CD4-positive, alpha-beta memory T cell (primary cell): Measurements from ENCODE around the gene NNT. TPM values are rescaled to one million over a fixed set of nuclear protein-coding genes. Genes with fewer than 3 reads are reported as not detected.
A peak's percentile ranks its signal among the peaks of the same experiment; 100 is the strongest.
"Not testable (repeated sequence)": the region's sequence is repeated elsewhere in the genome, so short reads cannot be mapped to it uniquely, and the experiment has no call there.

Experiments used
- CTCF ChIA-PET: fragments of 350-600 bp; sonication (Branson Sonifier 250); formaldehyde crosslinking; loops from one replicate; lab custom pipeline; 2021; ENCODE audit warnings: inconsistent platforms; ENCODE audit not compliant: partially characterized antibody; lab: Charles Lee
- POLR2A ChIA-PET: fragments of 350-600 bp; sonication (Branson Sonifier 250); formaldehyde crosslinking; loops from one replicate; lab custom pipeline; 2021; ENCODE audit not compliant: partially characterized antibody; lab: Charles Lee
- DNase-seq, 5 donors: peaks; one replicate each; pipeline versions ENCODE4 v3.0.0 to v3.0.0-alpha.2; 2020 to 2022; ENCODE audit warnings: mixed read lengths in 1 of 5
- H3K27ac ChIP-seq: one replicate; pipeline ENCODE4 v1.7.0; 2013; ENCODE audit warnings: low read depth, low read length
- H3K27me3 ChIP-seq: 2 replicates; pipeline ENCODE4 v1.7.0; 2013; ENCODE audit warnings: mild to moderate bottlenecking, low read length, moderate library complexity; ENCODE audit not compliant: insufficient read depth
- H3K36me3 ChIP-seq: 2 replicates; pipeline ENCODE4 v1.7.0; 2013; ENCODE audit warnings: mild to moderate bottlenecking, low read length, moderate library complexity; ENCODE audit not compliant: insufficient read depth
- H3K4me1 ChIP-seq: 2 replicates; pipeline ENCODE4 v1.7.0; 2013; ENCODE audit warnings: mild to moderate bottlenecking, low read length, moderate library complexity; ENCODE audit not compliant: insufficient read depth
- H3K4me3 ChIP-seq, 2 donors: one replicate each; pipeline ENCODE4 v1.7.0; 2013; ENCODE audit warnings: low read length in 2 of 2, mild to moderate bottlenecking in 1 of 2
- H3K9me3 ChIP-seq, 2 donors: one replicate each; pipeline ENCODE4 v1.7.0; 2013; ENCODE audit warnings: low read length in 2 of 2, control low read depth in 1 of 2; ENCODE audit not compliant: control insufficient read depth in 1 of 2
- H3K27ac Mint-ChIP-seq, 7 donors: one replicate each; pipeline ENCODE4 v1.8.0; 2020 to 2021; ENCODE audit warnings: mixed read lengths in 7 of 7, mild to moderate bottlenecking in 6 of 7, inconsistent platforms in 3 of 7, moderate library complexity in 3 of 7
- H3K27me3 Mint-ChIP-seq, 2 donors: one replicate each; pipeline ENCODE4 v1.8.0; 2020 to 2021; ENCODE audit warnings: mixed read lengths in 2 of 2
- H3K36me3 Mint-ChIP-seq, 2 donors: one replicate each; pipeline ENCODE4 v1.8.0; 2020 to 2021; ENCODE audit warnings: mixed read lengths in 2 of 2, inconsistent platforms in 1 of 2, mild to moderate bottlenecking in 1 of 2
- H3K4me1 Mint-ChIP-seq, 4 donors: one replicate each; pipeline ENCODE4 v1.8.0; 2020 to 2021; ENCODE audit warnings: mixed read lengths in 4 of 4, mild to moderate bottlenecking in 1 of 4
- H3K4me3 Mint-ChIP-seq, 8 donors: one replicate each; pipeline ENCODE4 v1.8.0; 2020 to 2021; ENCODE audit warnings: mixed read lengths in 8 of 8, mild to moderate bottlenecking in 7 of 8, moderate library complexity in 6 of 8, inconsistent platforms in 3 of 8
- H3K9me3 Mint-ChIP-seq, 8 donors: one replicate each; pipeline ENCODE4 v1.8.0; 2020 to 2021; ENCODE audit warnings: mixed read lengths in 8 of 8, mild to moderate bottlenecking in 5 of 8, inconsistent platforms in 3 of 8, moderate library complexity in 1 of 8
- intact Hi-C: fragments of 100-400 bp; cut with micrococcal nuclease; formaldehyde crosslinking; loops from one replicate; pipeline ENCODE4 v1.15.1; 2023
- polyA plus RNA-seq, 2 donors: library from polyadenylated mRNA; unstranded; fragments of 300-500 nt; fragmentation: Illumina TruSeq; gene quantifications; one replicate each; pipeline ENCODE4 v1.2.3, GENCODE V29; 2021
- total RNA-seq, 2 experiments: library from RNA; stranded (reverse); gene quantifications; one replicate each; pipeline ENCODE4 v1.2.3, GENCODE V29; 2021

Gene NNT
- total and polyA plus RNA-seq, 4 experiments from 2014 or later = 47.0 to 74.7 (median 56.8) TPM

DNA sequence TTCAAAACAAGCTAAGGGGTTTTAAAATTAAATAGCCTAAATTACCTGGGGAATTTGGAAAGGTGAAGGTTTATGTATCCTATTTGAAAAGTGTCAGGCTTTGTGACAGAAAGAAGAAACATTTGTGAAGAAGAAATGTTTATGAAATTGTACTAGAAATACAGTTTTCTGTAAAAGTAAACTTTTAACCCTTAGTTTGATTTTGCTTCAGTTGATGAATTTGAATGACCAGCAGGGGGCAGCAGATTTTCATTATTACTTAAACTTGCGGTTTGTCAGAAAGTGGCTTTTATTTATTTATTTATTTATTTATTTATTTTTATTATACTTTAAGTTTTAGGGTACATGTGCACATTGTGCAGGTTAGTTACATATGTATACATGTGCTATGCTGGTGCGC lies 58.1 kb downstream of the NNT start:
- intact Hi-C loops = no loop called here
- Histone ChIP-seq H3K27ac (no peak overlapping the region), H3K36me3 (peaks cover 14% of the 10 kb centered on the region), H3K9me3 (no peaks in the 10 kb centered on the region), H3K4me3 (no peak overlapping the region), H3K4me1 (no peaks in the 10 kb centered on the region), H3K27me3 (no peaks in the 10 kb centered on the region)
- POLR2A ChIA-PET = no interaction called here
- CTCF ChIA-PET = interaction anchor here (1.6 kb wide), 1 partner anchor 30 kb away, joined by 4 read pairs; no protein-coding TSS in a partner anchor
- no peak overlapping the region for H3K27ac Mint-ChIP-seq
- H3K9me3 Mint-ChIP-seq = peaks cover 0 to 14% (median 3%) of the 10 kb centered on the region in 8 donors
- H3K4me3 Mint-ChIP-seq = no peak overlapping the region
- no peaks in the 10 kb centered on the region for H3K27me3 Mint-ChIP-seq
- peaks cover 0 to 2% (median 0%) of the 10 kb centered on the region in 4 donors for H3K4me1 Mint-ChIP-seq
- peaks cover 60 to 70% of the 10 kb centered on the region in 2 donors for H3K36me3 Mint-ChIP-seq
- DNase-seq = peak in 1 of 5 donors; percentile 8

DNA sequence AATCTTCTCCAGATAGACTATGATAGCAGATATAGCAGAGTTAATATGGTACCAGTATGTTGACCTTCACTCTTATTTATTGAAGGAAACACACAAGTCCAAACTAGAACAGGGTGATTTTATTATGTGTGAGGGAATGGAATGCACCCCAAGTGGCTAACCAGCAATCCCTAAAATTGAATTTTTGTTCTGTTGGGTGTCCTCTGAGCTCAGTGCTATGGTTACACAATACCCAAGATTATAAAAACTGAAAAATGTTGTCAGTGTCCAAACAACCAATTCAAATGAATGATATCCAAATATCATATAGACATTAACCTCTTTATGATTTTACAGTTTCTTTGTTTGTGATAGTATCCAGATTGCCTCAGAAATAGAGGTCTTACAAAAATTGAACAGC lies 60.9 kb downstream of the NNT start:
- intact Hi-C loops = no loop called here
- CTCF ChIA-PET = no interaction called here
- no peak overlapping the region for H3K4me3 Mint-ChIP-seq

DNA sequence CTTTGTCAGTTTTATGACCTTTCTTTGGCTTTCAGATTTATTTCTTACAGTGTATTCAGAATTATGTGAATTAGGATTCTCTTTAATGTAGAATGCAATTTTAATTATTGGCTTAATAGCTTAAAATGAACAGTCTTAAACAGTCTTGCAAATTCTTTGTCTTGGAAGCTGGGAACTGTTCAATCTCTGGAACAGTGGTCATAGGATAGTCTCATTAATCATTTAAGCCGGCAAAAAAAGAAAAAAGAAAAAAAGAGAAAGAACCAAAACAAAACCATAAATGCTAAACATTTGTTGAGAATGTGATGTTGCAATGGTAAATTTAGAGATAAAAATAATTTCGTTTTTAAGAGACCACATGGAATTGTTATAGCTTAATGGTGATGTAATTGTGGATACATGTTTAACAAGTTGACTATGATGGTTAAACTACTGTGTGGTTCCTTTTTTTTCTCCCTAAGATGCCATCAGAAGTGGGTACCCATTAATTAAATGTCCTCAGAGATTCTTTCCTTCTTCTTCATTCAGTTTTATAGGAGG lies 61.6 kb downstream of the NNT start:
- Mint-ChIP-seq H3K4me3 (no peak overlapping the region), H3K27me3 (no peaks in the 10 kb centered on the region), H3K4me1 (peaks cover 0 to 6% (median 3%) of the 10 kb centered on the region in 4 donors), H3K9me3 (peaks cover 0 to 8% (median 2%) of the 10 kb centered on the region in 8 donors), H3K36me3 (peaks cover 44 to 52% of the 10 kb centered on the region in 2 donors), H3K27ac (peak overlapping the region in 1 of 7 donors; percentile 22)
- intact Hi-C loops = no loop called here
- CTCF ChIA-PET = no interaction called here
- Histone ChIP-seq H3K4me1 (no peaks in the 10 kb centered on the region), H3K27me3 (no peaks in the 10 kb centered on the region), H3K4me3 (no peak overlapping the region), H3K9me3 (no peaks in the 10 kb centered on the region), H3K27ac (no peak overlapping the region), H3K36me3 (no peaks in the 10 kb centered on the region)
- POLR2A ChIA-PET = no interaction called here
- DNase-seq = no peak

More for the DNA sequence above, 60.9 kb downstream of the NNT start:
- Histone ChIP-seq H3K4me3 (no peak overlapping the region), H3K9me3 (no peaks in the 10 kb centered on the region), H3K27ac (no peak overlapping the region), H3K4me1 (no peaks in the 10 kb centered on the region), H3K36me3 (no peaks in the 10 kb centered on the region), H3K27me3 (no peaks in the 10 kb centered on the region)
- no peak for DNase-seq
- Mint-ChIP-seq H3K36me3 (peaks cover 50 to 59% of the 10 kb centered on the region in 2 donors), H3K9me3 (peaks cover 0 to 8% (median 2%) of the 10 kb centered on the region in 8 donors), H3K27ac (no peak overlapping the region), H3K27me3 (no peaks in the 10 kb centered on the region), H3K4me1 (peaks cover 0 to 6% (median 3%) of the 10 kb centered on the region in 4 donors)
- POLR2A ChIA-PET = no interaction called here

DNA sequence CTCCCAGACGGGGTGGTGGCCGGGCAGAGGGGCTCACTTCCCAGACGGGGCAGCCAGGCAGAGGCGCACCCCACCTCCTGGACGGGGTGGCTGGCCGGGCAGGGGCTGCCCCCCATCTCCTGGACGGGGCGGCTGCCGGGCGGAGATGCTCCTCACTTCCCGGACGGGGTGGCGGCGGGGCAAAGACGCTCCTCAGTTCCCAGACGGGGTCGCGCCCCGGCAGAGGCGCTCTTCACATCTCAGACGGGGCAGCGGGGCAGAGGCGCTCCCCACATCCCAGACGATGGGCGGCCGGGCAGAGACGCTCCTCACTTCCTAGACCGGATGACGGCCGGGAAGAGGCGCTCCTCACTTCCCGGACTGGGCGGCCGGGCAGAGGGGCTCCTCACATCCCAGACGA lies 62.8 kb downstream of the NNT start:
- H3K27ac ChIP-seq, CTCF ChIA-PET, H3K9me3 ChIP-seq, H3K4me3 Mint-ChIP-seq, H3K4me3 ChIP-seq, H3K36me3 ChIP-seq, H3K9me3 Mint-ChIP-seq, H3K4me1 ChIP-seq, POLR2A ChIA-PET, DNase-seq, intact Hi-C loops, H3K27ac Mint-ChIP-seq, H3K27me3 ChIP-seq, H3K27me3 Mint-ChIP-seq: not testable (repeated sequence)
- H3K4me1 Mint-ChIP-seq = peaks cover 4 to 12% (median 8%) of the 10 kb centered on the region in 4 donors
- H3K36me3 Mint-ChIP-seq = peaks cover 42 to 48% of the 10 kb centered on the region in 2 donors

DNA sequence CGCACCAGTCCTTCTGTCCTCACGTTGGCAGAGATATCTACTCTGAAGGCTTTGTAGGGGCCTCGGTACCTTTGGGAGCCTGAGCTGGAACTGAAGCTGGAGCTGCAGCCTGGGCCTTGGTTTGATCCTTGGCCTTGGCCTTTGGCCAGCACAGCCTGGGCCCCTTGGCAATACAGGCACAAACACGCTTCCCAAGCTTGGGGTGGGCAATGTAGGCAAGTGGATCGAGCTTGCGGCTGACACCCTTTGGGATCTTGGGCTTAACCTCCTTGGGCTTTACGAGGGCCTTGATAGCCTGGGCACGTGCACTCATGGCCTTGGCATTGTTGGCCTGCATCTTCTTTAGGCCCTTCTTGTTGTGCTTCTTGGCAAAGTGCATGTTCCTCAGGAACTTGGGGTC lies 63.7 kb downstream of the NNT start:
- CTCF ChIA-PET, H3K9me3 Mint-ChIP-seq: not testable (repeated sequence)

DNA sequence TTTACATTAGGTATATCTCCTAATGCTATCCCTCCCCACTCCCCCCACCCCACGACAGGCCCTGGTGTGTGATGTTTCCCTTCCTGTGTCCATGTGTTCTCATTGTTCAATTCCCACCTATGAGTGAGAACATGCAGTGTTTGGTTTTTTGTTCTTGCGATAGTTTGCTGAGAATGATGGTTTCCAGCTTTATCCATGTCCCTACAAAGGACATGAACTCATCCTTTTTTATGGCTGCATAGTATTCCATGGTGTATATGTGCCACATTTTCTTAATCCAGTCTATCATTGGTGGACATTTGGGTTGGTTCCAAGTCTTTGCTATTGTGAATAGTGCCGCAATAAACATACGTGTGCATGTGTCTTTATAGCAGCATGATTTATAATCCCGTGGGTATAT lies 64.4 kb downstream of the NNT start:
- POLR2A ChIA-PET, H3K36me3 ChIP-seq, H3K4me3 Mint-ChIP-seq, intact Hi-C loops, DNase-seq, H3K9me3 Mint-ChIP-seq, H3K4me1 ChIP-seq, CTCF ChIA-PET, H3K27me3 Mint-ChIP-seq, H3K9me3 ChIP-seq, H3K4me3 ChIP-seq, H3K27ac ChIP-seq, H3K27ac Mint-ChIP-seq, H3K27me3 ChIP-seq: not testable (repeated sequence)
- H3K36me3 Mint-ChIP-seq = peaks cover 40 to 49% of the 10 kb centered on the region in 2 donors
- peaks cover 4 to 17% (median 13%) of the 10 kb centered on the region in 4 donors for H3K4me1 Mint-ChIP-seq

More for the DNA sequence above, 63.7 kb downstream of the NNT start:
- H3K9me3 ChIP-seq, H3K36me3 ChIP-seq, H3K27ac Mint-ChIP-seq, H3K27me3 ChIP-seq, H3K4me3 ChIP-seq, H3K4me1 ChIP-seq, DNase-seq, intact Hi-C loops, H3K27ac ChIP-seq, H3K27me3 Mint-ChIP-seq, H3K4me3 Mint-ChIP-seq, POLR2A ChIA-PET: not testable (repeated sequence)
- H3K36me3 Mint-ChIP-seq = peaks cover 42 to 50% of the 10 kb centered on the region in 2 donors
- H3K4me1 Mint-ChIP-seq = peaks cover 4 to 17% (median 12%) of the 10 kb centered on the region in 4 donors

DNA sequence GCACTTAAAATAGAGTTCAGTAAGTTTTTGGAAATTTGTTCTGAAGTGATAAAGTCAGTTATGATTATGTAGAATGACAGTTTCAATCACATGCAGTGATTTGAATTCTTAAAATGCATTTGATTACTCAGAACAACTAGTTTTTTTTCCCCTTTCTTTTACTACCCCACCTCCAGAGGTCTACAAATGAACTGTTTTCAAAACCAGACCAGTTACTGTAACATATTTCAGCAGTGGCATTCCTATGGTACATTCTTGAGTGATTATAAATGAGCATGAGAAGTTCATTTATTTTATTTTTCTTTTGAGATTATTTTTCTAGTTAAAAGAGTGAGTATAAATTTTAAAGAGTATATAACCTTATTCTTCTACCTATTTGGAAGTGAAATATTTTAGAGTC lies 71.6 kb downstream of the NNT start:
- Mint-ChIP-seq H3K36me3 (peaks cover 29 to 35% of the 10 kb centered on the region in 2 donors), H3K4me3 (no peak overlapping the region), H3K4me1 (peaks cover 7 to 32% (median 17%) of the 10 kb centered on the region in 4 donors), H3K9me3 (peaks cover 0 to 2% (median 0%) of the 10 kb centered on the region in 8 donors), H3K27ac (peak overlapping the region in 1 of 7 donors; percentile 54), H3K27me3 (no peaks in the 10 kb centered on the region)
- no peak overlapping the region for H3K27ac ChIP-seq
- POLR2A ChIA-PET = no interaction called here
- intact Hi-C loops = no loop called here
- H3K36me3 ChIP-seq = no peaks in the 10 kb centered on the region
- no peaks in the 10 kb centered on the region for H3K9me3 ChIP-seq
- H3K4me3 ChIP-seq = no peak overlapping the region
- H3K4me1 ChIP-seq = peaks cover 13% of the 10 kb centered on the region
- no peaks in the 10 kb centered on the region for H3K27me3 ChIP-seq
- no peak for DNase-seq
- CTCF ChIA-PET = interaction anchor here (1.4 kb wide), 1 partner anchor 12 kb away, joined by 5 read pairs; no protein-coding TSS in a partner anchor
